Osteocyte (in vitro differentiated cells): Measurements from ENCODE around the gene MAML1. TPM values are rescaled to one million over a fixed set of nuclear protein-coding genes. Genes with fewer than 3 reads are reported as not detected.
"Not testable (repeated sequence)": the region's sequence is repeated elsewhere in the genome, so short reads cannot be mapped to it uniquely, and the experiment has no call there.

Source experiments
- DNase-seq: peaks from one replicate; pipeline ENCODE4 v3.0.0; 2021; ENCODE audit warnings: mixed read lengths; ENCODE audit not compliant: unreplicated experiment; ENCODE audit errors: extremely low spot score
- H3K27ac Mint-ChIP-seq: one replicate; pipeline ENCODE4 v1.8.0; 2021; ENCODE audit warnings: mild to moderate bottlenecking, mixed read lengths; ENCODE audit not compliant: unreplicated experiment
- H3K27me3 Mint-ChIP-seq: one replicate; pipeline ENCODE4 v1.8.0; 2021; ENCODE audit warnings: mixed read lengths; ENCODE audit not compliant: unreplicated experiment
- H3K36me3 Mint-ChIP-seq: one replicate; pipeline ENCODE4 v1.8.0; 2021; ENCODE audit warnings: mixed read lengths; ENCODE audit not compliant: unreplicated experiment
- H3K4me1 Mint-ChIP-seq: one replicate; pipeline ENCODE4 v1.8.0; 2021; ENCODE audit warnings: mixed read lengths; ENCODE audit not compliant: unreplicated experiment
- H3K4me3 Mint-ChIP-seq: one replicate; pipeline ENCODE4 v1.8.0; 2021; ENCODE audit warnings: mild to moderate bottlenecking, moderate library complexity, mixed read lengths; ENCODE audit not compliant: unreplicated experiment
- H3K9me3 Mint-ChIP-seq: one replicate; pipeline ENCODE4 v1.8.0; 2021; ENCODE audit warnings: mixed read lengths; ENCODE audit not compliant: unreplicated experiment
- CTCF ChIP-seq: fragments of 200-600 bp; sonication (generic); IDR thresholded peaks from 2 replicates; pipeline ENCODE4 v1.5.0; 2021; ENCODE audit warnings: antibody characterized with exemption, mild to moderate bottlenecking, moderate library complexity
- total RNA-seq: library from RNA; stranded (reverse); gene quantifications from 2 replicates; pipeline ENCODE4 v1.2.1, GENCODE V29; 2021

Gene MAML1
- total RNA-seq, 1 donor from 2014 or later = 34.1 TPM

GRCh38 chr5:179733772-179734126 lies 1.1 kb downstream of the MAML1 start:
- Mint-ChIP-seq H3K4me1 (peaks cover 46% of the 10 kb centered on the region), H3K36me3 (peaks cover 18% of the 10 kb centered on the region), H3K9me3 (no peaks in the 10 kb centered on the region), H3K4me3 (peak overlapping the region; percentile 94), H3K27me3 (no peaks in the 10 kb centered on the region), H3K27ac (peak overlapping the region; percentile 90)
- DNase-seq = no peak
- TF ChIP-seq CTCF = no peak

GRCh38 chr5:179734536-179735164 lies 2.0 kb downstream of the MAML1 start:
- peaks cover 15% of the 10 kb centered on the region for H3K36me3 Mint-ChIP-seq
- H3K27ac Mint-ChIP-seq = peak overlapping the region; percentile 90

GRCh38 chr5:179738742-179739141 lies 6.1 kb downstream of the MAML1 start:
- Mint-ChIP-seq H3K4me1 (peaks cover 36% of the 10 kb centered on the region), H3K36me3 (peaks cover 9% of the 10 kb centered on the region), H3K27me3 (no peaks in the 10 kb centered on the region), H3K27ac (no peak overlapping the region), H3K9me3 (no peaks in the 10 kb centered on the region), H3K4me3 (no peak overlapping the region)
- TF ChIP-seq CTCF = no peak
- DNase-seq = no peak

More at GRCh38 chr5:179734536-179735164, 2.0 kb downstream of the MAML1 start:
- TF ChIP-seq CTCF = no peak
- H3K27me3 Mint-ChIP-seq = no peaks in the 10 kb centered on the region
- DNase-seq = no peak
- peaks cover 49% of the 10 kb centered on the region for H3K4me1 Mint-ChIP-seq
- no peaks in the 10 kb centered on the region for H3K9me3 Mint-ChIP-seq
- peak overlapping the region; percentile 94 for H3K4me3 Mint-ChIP-seq

GRCh38 chr5:179744106-179744505 lies 11.5 kb downstream of the MAML1 start:
- H3K27me3 Mint-ChIP-seq, H3K36me3 Mint-ChIP-seq, H3K27ac Mint-ChIP-seq, H3K4me3 Mint-ChIP-seq, H3K9me3 Mint-ChIP-seq, H3K4me1 Mint-ChIP-seq, DNase-seq: not testable (repeated sequence)

GRCh38 chr5:179746872-179747271 lies 14.2 kb downstream of the MAML1 start:
- peaks cover 3% of the 10 kb centered on the region for H3K9me3 Mint-ChIP-seq
- TF ChIP-seq CTCF = no peak
- H3K27me3 Mint-ChIP-seq = no peaks in the 10 kb centered on the region
- H3K4me3 Mint-ChIP-seq = no peak overlapping the region
- H3K36me3 Mint-ChIP-seq = peaks cover 7% of the 10 kb centered on the region
- no peak for DNase-seq
- H3K27ac Mint-ChIP-seq = no peak overlapping the region
- peaks cover 3% of the 10 kb centered on the region for H3K4me1 Mint-ChIP-seq

GRCh38 chr5:179747811-179748210 lies 15.2 kb downstream of the MAML1 start:
- Mint-ChIP-seq H3K9me3 (peaks cover 3% of the 10 kb centered on the region), H3K4me1 (peaks cover 3% of the 10 kb centered on the region), H3K36me3 (peaks cover 7% of the 10 kb centered on the region)

More at GRCh38 chr5:179747811-179748210, 15.2 kb downstream of the MAML1 start:
- H3K4me3 Mint-ChIP-seq = no peak overlapping the region
- DNase-seq = no peak
- H3K27ac Mint-ChIP-seq = no peak overlapping the region
- no peaks in the 10 kb centered on the region for H3K27me3 Mint-ChIP-seq
- TF ChIP-seq CTCF = no peak
